HG02870 (cell line): ENCODE results near the gene CTNNA1.

ENCODE experiments used
- ATAC-seq: cut with Tn5 transposase; IDR thresholded peaks from one replicate; pipeline ENCODE4 v1.9.1; 2021; ENCODE audit warnings: mild to moderate bottlenecking, moderate library complexity; ENCODE audit not compliant: unreplicated experiment

The CTNNA1 gene

DNA sequence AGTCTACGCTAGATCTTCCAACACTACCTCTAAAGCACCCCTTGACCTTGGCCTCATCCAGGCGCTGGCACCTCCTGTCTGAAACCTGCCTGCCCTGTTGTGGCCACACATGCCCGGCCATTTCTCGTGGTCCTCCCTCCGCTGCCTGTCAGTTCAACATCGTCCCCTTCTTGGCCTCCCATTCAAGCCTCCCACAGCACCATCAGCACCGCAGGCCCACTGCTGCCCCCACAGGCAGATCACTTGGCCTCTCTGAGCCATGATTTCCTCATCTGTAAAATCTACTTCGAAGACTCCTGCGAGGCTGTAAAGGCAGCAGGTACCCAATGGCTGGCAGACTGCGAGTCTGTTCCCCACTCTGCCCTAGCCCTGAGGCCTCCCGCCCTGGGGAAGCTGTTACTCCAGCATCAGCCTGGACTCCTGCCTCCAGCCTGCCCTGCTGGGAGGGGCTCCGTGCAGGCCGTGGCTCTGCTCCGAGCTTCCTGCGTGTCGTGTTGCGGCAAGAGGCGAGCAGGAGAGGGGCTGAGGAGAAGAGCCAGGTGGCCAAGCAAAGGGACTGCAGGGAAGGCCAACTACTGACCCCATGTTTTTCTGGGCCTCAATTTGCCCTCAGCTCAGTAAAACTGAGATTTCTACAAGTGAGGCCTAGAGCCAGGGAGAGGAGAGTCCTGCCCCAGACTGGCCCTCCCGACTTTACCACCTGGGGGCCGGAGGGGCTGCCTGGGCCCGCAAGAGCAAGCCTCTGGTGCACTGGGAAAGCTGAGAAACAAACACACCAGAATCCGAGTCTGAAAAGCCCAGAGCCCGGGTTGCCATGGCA is 192.4 kb downstream of the CTNNA1 start:
- ATAC-seq, result no peak

DNA sequence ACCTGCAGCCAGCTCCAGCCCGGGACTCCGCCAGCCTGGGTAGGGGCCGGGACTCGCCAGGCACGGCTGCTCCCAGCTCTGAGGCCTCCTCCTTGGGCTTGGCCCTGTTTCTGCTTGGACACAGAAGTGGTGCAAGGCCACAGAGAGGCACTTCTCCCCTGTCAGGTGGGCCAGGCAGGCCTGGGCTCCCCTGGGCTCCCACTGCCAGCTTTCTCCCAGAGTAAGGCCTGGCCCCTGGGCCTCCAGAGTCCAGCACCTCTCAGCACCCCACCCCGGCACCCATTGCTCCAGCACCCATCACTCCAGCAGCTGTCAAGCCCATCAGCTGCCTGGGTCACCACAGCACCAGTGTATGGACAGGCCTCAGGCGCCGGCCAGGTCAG is 193.0 kb downstream of the CTNNA1 start:
- no peak for ATAC-seq

DNA sequence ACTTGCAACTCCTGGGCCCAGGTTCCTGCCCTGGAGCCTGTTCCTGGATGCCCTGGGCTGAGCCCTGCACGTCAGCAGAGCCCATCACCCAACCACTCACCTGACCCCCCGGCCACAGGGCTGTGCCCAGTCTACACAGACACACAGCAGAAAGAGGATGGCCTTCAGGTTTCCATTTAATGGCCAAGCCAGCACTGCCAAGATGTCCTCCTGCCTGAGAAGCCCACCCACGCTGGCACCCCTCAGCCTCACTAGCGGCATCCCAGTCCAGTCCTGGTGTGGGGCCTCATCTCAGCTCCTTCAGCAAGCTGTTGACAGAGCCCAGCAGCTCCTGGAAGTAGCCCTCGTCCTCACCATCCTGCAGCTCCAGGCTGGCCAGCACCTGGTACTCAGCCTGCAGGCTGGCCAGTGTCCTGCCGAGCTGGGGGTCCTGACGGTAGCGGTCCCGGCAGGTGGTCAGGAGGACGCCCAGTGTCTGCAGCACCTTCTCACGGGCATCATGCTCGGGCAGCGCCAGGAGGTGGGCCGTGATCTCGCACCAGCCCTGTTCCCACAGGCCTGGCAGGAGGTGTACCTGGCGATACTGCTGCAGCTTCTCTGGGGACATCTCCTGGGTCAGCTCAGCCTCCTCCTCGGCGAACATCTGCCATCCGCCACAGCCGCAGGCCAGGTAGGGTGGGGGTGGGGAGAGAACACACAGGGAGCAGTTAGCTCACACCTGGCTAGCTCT is 193.8 kb downstream of the CTNNA1 start:
- ATAC-seq, result no peak

DNA sequence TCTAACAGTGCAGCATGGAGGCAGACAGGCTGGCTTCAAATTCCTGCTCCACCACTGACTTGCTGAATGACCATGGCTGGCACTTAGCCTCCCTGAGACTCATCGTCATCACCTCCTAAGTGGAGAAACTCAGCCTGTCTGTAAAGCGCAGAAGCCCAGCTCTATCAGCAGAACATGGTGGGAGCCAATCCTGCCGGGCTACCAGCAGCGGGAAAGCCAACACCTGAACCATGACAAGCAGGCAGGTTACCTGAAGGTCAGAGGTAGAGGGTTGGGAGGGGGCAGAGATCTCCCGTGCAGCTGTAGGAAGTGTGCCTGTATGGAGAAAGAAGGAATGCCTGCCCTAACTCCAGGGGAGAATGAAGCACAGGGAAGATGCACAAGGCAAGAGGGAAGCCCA is 194.6 kb downstream of the CTNNA1 start:
- no peak for ATAC-seq

DNA sequence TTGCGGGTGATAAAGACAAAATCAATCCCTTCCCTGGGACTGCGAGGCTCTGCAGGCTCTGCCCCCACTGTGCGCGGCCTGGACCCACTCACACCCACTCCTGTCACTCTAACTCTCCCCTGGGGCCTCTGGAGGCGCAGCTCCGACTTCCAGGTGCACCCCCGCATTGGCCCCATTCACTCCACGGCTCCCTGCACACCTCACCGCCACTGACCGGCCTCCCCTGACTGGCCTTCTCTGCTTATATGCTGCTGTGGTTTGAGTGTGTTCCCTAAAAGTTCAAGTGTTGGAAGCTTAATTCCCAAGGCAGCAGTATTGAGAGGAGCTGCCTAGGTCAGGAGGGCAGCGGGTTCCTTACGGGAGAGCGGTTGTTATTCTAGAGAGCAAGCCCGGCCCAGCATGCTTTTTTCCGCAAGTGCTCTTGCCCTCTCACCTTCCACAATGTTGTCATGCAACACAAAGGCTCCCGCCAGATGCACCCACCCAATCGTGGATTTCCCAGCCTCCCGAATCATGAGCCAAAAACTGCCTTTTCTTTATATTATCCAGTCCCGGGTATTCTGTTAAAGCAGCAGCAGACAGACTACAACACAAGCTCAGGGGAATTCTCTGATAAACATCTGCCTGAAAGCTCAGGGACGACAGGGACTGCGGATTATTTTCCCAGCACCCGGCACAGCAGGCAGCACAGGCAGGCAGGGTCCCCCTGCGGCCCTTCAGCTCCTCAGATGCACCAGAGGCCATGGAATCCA is 195.4 kb downstream of the CTNNA1 start:
- ATAC-seq, result no peak

DNA sequence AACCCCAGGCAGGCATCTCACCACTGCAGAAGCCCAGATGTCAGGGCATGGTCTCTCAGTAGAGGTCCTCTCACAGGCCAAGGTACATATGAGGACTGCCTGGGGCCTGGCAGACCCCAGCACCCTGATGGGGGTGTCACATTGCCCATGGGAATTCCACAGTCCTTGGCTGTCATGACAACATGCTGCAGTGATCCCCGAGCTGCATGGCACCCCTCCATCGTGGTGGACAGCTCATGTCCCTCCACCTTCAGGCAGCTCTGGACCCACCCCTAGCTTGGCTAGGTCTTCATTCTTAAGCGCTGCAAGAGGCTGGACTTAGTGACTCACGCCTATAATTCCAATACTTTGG is 196.0 kb downstream of the CTNNA1 start:
- no peak for ATAC-seq

DNA sequence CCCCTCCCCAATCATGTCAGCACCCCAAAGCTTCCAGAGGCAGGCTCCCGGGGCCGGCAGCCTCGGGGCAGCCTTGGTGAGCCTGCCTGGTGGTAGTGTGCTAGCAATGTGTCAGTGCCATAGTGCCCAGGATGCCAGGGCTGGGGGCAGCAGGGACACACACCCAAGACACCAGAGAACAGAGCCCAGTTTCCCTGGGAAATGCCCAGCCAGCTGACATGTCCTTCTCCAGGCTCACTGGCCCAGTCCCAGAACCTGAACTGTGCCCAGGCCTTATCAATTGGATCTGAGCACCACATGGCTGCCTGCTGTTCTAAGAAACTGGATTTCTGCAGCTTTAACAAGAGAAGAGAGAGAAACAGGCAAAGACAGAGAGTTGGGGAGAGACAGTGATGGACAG is 196.8 kb downstream of the CTNNA1 start:
- ATAC-seq, result no peak

DNA sequence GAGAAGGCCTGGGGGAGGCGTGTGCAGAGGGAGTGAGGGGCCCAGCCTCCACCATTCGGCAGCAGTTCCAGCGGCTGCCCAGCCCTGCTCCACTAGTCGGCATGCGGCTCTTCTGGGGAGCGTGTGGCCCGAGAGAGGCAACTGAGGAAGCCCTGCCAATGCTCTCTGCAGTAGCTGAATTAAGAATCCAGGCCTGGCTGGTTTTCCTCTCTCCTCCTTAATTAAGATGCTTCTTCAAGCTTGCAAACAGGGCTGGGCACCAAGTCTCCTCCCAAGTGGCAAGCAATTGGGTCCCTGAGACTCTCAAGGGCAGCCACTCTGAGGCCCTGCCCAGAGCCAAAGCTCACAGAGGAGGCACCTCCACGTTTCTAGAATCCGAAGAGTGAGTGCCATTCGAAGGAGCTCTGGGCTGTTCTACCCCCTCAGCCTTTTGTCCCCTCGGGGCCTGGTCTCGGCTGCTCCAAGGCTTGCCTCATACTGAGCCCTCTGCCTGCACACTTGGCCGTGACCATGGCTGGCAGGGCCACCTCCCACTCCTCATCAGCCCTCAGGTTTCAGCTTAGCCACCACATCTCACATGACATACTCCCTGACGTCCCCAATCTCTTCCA is 197.3 kb downstream of the CTNNA1 start:
- no peak for ATAC-seq

DNA sequence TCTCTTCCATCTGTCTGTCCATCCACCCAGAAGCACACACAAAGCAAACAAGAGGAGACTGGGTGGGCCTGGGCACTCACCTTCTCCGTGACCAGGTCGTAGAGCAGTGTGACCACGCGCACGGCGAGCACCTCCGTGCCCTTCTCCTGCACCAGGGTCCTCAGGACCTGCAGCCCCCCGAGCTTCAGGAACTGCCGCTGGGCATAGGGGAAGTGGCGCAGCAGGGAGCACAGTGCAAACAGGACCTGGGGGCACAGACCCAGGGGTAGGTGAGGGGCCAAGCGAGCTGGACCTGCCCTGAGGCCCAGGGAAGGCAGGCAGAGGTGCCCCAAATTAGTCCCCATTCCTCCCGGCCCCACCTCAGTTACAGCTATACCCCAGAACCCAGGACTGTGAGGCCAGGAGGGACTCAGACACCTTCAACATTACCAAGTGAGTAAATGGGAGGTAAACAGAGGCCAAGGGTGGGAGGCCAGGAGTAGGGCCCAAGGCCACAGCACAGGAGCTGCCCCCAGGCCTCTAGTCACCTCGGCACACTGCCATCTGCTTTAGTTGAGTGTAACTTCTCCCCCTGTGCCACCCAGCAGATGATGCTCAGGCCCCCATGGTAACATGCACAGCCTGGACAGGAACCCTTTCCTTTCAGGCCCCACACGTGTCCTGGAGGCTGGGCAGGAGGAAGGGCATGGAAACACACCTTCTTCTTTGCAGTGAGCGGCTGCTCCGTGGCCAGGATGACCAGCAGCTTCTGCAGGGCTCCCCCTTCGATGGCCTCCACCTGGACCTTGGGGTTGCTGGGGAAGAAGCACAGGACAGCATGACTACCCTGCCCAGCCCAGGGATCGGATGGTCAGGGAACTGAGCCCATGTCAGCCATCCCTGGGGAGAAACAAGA is 198.1 kb downstream of the CTNNA1 start:
- ATAC-seq, result no peak

DNA sequence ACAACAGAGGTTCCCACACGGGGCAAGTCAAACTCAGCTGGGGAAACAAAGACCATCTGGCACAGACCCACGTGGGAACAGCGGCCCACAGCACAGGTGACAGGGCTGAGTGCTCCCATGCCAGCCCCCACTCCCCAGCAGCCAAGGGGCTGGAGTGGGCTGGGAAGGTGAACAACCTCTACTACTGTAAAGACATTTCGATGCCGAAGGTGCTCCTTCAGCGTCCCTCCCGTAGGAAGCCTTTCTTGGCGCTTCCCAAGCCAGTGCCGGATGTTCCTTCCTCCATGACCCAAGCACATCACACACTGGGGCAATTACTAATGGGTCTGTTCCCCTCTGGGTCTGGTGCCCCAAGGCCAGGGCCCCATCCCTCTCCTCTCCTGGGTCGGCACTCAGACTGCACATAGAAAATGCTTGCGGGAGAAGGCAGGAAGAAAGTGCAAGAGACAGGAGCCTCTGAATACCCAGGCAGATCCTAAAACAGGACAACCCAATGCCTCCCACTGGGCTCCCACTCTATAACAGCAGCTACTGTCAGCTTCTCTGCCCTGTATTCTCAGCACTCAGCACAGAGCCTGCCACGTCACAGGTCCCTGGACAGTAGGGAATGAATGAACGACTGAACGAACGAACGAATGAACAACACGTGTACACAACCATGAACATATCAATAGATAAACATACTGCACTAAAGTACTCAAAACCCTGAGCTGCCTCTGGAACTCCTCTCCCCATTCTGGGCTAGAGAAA is 198.9 kb downstream of the CTNNA1 start:
- no peak for ATAC-seq

DNA sequence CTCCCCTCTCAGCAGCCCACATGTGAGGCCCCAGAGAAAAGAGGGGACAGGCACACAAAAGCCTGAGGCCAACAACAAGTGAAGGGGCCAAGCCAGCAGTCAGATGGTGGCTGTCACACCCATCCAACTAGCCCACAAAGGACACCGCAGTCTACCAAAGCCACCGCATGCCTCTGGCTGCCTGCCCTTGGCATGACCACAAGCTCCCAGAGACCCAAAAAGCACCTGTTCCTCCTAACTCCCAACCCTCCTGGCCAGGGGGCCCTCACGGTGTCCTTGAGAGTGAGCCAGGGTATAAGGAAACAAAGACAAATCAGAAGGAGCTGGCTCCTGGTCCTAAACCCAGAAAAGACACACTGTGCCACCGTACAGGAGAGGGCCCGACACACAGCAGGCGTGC is 199.7 kb downstream of the CTNNA1 start:
- no peak for ATAC-seq

DNA sequence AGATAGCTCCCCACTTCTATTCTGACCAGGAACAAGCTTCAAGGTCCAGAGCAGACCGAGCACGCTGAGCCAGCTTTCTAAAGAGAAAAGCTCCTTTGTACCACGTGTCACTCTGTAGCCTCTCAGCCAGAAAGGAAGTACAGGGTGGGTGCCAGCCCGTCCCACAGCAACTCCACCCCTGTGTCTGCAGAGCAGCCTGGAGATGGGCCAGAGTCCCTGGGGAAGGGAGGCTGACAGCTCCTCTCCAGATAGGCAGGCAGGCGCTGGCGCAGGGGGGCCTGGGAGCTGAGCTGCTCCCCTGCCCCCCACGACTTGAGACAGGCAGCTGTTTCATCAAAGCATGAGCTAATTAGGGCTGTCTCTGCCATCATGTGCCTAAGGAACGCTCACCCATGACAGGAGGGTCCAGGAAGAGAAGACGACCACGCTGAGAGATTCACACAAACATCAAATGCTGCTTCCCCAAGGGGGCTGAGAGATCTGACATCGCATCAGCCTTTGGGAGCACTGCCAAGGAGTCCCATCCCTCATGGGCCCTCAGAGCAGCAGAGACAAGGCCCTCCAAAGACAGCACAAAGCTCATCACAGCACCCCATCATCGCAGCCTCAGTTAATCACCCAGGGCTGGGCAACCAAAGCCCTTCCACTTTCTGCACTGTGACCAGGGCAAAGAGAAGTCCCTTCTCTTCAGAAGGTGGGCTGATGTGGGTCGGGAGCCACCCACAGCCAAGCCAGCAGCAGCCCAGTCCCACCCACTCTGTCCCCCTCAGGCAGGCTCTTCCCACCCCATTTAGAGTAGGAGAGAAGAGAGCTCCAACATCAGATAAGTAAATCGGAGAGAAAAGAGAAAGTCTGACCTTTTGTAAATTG is 200.4 kb downstream of the CTNNA1 start:
- no peak for ATAC-seq

DNA sequence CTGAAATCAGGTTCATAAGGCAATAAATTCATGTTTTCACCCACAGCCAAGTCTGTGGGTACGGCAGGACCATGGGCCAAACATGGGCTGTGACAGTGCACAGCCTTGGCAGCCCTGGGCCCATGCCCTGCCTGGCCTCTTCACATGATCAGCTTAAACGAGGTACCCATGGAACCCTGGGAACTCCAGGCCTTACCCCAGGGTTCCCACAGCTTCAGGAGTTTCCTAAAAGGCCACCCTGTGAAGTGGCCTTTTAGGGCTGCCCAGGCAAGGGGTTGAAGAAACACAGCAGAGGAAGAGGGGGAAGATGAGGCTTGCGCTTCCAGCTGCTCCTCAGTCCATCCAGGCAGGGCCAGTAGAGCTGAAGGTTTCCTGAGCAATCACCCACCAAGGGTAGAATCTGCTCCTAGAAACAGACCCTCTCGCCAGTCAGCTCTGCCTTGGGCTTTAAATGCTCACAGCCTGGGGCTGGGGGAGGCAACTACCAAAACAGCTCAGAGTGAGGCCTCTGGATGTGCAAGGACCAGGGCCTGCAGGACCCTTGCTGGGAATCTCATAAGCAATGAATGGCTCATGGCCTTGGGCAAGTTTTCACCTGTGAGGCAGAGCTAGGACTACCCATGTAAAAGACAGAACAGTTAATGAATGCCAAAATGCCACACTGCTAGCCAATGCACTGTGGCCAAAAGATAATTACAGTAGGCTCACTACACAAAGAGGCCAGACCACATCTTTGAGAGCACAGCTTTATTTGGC is 201.2 kb downstream of the CTNNA1 start:
- ATAC-seq, result no peak

DNA sequence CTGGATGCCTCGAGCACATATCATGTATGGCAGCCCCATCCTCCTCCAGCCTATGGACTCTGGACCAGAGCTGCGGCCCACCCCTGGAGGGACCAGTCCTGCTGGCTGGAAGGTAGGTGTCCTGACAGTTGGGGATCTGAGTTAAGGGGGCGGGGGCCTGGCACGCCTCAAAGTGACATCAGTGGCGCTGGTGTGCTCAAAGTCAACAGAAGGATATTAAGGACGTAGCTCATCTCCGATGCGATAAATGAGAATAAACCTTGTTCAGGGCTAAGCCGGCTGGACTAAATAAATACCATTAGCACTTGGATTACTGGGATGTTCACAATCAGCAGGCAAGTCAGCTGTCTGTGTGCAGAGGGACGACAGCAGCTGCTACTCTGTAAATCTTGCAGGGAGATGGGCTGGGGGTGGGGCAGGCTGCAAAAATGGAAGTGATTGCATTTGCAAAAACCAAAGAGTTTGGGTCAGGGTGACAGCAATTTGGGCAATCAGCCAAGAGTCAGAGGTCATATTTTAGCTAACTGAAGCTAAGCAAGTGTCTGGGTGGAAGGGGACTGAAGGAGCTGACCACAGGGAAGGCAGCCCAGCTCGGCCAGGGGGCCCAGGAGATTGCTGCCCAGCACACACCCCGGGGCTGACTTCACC is 201.9 kb downstream of the CTNNA1 start:
- no peak for ATAC-seq

DNA sequence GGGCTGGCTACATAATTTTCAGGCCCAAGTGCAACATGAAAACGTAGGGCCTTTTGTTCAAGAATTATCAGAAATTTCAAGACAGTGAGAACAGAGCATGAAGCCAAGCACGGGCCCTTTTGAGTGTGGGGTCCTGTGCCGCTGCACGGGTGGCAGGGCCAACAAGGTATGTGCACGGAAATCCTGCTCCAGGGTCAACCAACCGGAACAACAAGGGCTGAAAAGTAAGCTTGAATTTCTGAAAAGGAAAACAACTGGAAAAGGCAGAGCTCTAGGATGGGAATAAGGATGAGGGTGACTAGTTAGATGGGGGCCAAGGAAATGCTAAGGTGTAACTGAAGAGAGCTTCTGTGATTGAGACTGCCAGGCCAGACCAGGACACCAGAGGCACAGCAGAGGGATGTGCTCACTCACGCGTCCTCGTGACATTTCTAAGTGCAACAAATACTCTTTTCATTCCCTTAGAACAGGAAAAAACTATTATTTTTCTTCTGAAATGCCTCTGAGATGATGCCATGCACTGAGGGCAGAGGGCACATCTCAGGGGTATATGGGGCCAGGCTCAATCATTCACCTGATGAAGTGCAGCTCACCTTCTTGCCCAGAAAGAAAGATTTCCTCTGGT is 202.6 kb downstream of the CTNNA1 start:
- ATAC-seq, result no peak

DNA sequence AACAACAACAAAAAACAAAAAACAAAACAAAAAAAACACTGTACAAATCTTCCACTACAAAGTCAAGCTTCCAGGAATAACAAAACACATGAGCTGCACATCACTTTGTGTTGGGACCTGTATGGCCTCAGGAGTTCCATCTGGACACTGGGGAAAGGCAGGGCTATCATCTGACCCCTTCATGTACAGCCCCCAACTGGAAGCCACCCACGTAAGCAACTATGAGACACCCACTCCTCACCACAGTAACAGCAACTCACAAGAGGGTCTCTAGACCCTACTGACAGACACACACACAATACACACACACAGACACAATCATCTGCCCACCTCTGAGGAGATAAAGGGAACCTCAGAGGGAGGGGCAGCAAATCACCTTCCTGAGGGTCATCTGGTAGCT is 203.6 kb downstream of the CTNNA1 start:
- ATAC-seq, result no peak

DNA sequence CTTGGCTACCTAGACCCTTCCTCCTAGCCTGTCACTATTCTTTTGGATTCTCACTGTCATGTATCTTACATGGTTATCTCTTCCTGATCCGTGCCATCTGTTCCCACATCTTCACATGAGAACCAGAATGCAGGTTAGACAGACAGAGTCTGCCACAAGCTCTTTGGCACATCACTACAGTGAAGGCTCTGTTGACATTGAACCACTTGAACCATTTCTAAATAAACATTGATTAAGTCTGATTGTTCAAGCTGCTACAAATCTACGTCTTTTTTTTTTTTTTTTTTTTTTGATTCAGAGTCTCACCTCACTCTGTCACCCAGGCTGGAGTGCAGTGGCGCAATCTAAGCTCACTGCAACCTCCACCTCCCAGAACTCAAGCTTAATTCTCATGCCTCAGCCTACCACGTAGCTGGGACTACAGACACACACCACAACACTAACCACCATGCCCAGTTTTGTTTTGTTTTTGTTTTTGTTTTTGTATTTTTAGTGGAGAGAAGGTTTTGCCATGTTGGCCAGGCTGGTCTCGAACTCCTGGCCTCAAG is 207.0 kb downstream of the CTNNA1 start:
- no peak for ATAC-seq
